Stimulated activated naive B cell treated with anti-CD40 and anti-IgM and Interleukin-4, amounts not matched to agents 10 μg/mL and 1 μg/mL and 100 μg/mL, for 72 hours (primary cell): ENCODE data around the gene NPAT.
"Not testable (repeated sequence)": the region's sequence is repeated elsewhere in the genome, so short reads cannot be mapped to it uniquely, and the experiment has no call there.

Experiments
- ATAC-seq, 2 donors: fragments of 150-1000 bp; cut with Tn5 transposase; replicated peaks; 2 replicates each; pipeline ENCODE4 v1.10.0; 2021; ENCODE audit warnings: moderate library complexity in 1 of 2
- DNase-seq: peaks from one replicate; pipeline ENCODE4 v3.0.0; 2021
- H3K27ac Mint-ChIP-seq: one replicate; pipeline ENCODE4 v1.8.0; 2022; ENCODE audit warnings: mild to moderate bottlenecking, mixed read lengths
- H3K27me3 Mint-ChIP-seq, 2 donors: one replicate each; pipeline ENCODE4 v1.8.0; 2022; ENCODE audit warnings: mixed read lengths in 2 of 2
- H3K36me3 Mint-ChIP-seq, 2 donors: one replicate each; pipeline ENCODE4 v1.8.0; 2022; ENCODE audit warnings: mixed read lengths in 2 of 2, mild to moderate bottlenecking in 1 of 2
- H3K4me1 Mint-ChIP-seq, 2 donors: one replicate each; pipeline ENCODE4 v1.8.0; 2022; ENCODE audit warnings: mixed read lengths in 2 of 2, mild to moderate bottlenecking in 1 of 2
- H3K4me3 Mint-ChIP-seq, 2 donors: one replicate each; pipeline ENCODE4 v1.8.0; 2022; ENCODE audit warnings: mild to moderate bottlenecking in 2 of 2, mixed read lengths in 2 of 2, moderate library complexity in 1 of 2
- H3K9me3 Mint-ChIP-seq, 2 donors: one replicate each; pipeline ENCODE4 v1.8.0; 2022; ENCODE audit warnings: mixed read lengths in 2 of 2, mild to moderate bottlenecking in 1 of 2

NPAT gene

DNA sequence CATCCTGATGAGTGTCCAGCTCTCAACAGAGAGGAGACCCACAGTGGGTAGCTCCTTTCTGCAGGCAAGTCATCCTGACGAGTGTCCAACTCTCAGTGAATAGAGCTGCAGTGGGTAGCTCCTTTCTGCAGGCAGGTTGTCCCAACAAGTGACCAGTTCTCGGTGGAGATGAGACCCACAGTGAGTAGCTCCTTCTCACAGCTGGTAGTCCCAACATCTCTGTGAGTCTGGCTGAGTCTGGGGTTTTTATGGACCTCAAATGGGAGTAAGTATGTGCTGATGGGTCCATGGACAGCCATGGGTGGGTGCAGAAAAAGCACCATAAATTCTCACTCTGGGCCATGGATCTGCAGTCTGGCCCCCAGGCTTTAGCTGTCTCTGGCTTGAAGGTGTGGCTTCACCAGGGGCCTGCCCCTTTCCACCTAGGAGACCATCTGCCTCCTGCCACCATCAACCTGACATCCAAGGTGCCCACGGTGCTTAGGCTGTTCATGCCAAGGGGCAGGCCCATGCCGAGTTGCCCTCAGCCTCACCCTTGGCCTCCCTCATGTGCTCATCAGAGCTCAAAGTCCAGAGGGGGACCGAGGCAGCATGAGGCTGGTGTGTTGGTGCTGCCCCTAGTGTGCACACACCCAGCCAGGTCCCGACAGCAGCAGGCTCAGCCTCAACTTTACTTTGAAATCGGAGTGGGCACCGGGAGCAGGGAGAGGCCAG, 15.3 kb downstream of the NPAT start:
- H3K9me3 Mint-ChIP-seq: peaks cover 23 to 32% of the 10 kb centered on the region in 2 donors
- H3K27me3 Mint-ChIP-seq: no peaks in the 10 kb centered on the region
- H3K4me3 Mint-ChIP-seq: no peak overlapping the region
- H3K36me3 Mint-ChIP-seq: peaks cover 76 to 94% of the 10 kb centered on the region in 2 donors
- no peak for DNase-seq
- H3K27ac Mint-ChIP-seq: no peak overlapping the region
- ATAC-seq: no peak
- H3K4me1 Mint-ChIP-seq: peaks cover 19 to 49% of the 10 kb centered on the region in 2 donors

DNA sequence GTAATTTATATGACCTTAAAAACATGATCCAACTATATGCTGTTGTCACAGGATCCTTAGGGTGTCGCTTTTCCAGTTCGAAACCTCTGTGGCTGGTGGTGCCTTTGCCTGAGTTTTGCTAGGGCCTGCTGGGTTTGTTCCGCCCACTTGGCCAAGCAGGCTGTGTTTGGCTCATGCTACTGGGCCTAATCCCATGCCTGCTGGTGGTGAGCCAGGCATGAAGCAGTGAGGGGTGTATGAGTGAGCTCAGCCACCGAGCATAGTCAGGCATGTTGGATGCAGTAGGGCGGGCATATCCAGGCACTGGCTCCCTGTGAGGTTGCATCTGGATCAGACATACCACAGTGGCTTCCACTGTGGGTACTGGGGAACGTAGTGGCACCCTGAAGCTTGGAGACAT, 16.3 kb downstream of the NPAT start:
- H3K4me3 Mint-ChIP-seq: no peak overlapping the region
- no peak for DNase-seq
- peaks cover 19 to 39% of the 10 kb centered on the region in 2 donors for H3K4me1 Mint-ChIP-seq
- peaks cover 23 to 32% of the 10 kb centered on the region in 2 donors for H3K9me3 Mint-ChIP-seq
- peak overlapping the region; percentile 75 for H3K27ac Mint-ChIP-seq
- peaks cover 70 to 85% of the 10 kb centered on the region in 2 donors for H3K36me3 Mint-ChIP-seq
- H3K27me3 Mint-ChIP-seq: no peaks in the 10 kb centered on the region
- ATAC-seq: no peak

DNA sequence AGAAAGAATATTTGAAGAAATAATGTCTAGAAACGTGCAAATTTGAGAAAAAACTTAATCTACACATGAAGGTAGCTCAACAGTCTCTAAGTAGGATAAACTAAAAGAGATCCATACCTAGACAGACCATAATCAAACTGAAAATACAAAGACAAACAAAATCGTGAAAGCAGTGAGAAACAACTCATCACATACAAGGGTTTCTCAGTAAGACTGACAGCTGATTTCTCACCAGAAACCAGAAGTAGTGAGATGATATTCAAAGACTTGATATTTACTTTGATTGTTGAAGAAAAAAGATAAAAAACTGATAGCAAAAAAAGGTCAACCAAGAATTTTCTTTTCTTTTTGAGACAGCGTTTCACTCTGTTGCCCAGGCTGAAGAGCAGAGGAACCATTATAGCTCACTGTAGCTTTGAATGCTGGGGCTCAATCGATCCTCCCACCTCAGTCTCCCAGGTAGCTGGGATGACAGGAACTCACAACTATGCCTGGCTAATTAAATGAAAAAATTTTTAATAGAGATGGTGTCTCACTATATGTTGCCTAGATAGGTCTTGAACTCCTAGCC, 17.4 kb downstream of the NPAT start:
- Mint-ChIP-seq H3K36me3 (peaks cover 60 to 76% of the 10 kb centered on the region in 2 donors), H3K4me1 (peaks cover 23 to 38% of the 10 kb centered on the region in 2 donors), H3K27me3 (no peaks in the 10 kb centered on the region), H3K4me3 (no peak overlapping the region), H3K27ac (peak overlapping the region; percentile 25), H3K9me3 (peaks cover 21 to 24% of the 10 kb centered on the region in 2 donors)
- DNase-seq (no peak), ATAC-seq (no peak)

DNA sequence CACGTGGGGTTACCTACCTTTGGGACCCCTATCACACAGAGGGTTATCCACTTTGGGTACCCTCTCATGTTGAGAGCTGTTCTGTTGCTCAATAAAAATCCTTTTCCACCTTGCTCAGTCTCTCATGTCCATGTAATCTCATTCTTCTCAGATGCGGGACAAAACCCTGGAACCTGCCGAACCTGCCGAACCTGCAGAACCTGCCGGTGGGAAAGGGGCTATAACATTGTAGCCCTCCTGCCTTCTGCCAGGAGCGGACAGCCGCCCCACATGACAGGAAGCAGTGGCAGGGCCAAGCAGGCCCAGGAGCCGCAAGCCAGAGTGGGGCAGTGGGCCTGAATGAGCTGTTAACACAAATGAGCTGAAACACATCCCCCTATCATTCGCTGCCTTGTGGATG, 18.1 kb downstream of the NPAT start:
- peaks cover 22 to 24% of the 10 kb centered on the region in 2 donors for H3K9me3 Mint-ChIP-seq

DNA sequence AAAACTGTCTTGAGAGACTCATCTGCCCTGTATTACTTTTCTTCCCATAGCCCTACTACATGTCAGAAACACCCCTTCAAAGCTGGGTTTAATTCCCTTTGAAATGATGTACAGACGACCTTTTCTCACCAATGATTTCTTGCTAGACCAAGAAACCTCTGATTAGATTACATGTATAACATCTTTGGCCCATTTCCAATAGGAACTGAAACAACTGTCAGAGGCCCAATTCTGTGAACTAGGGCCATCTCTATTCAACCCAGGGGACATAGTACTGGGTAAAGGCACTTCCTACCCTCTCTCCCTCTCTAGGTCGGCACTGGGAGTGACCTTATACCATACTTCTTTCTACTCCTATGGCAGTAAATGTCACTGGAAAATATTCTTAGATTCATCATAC, 19.4 kb downstream of the NPAT start:
- ATAC-seq (peak; percentile 36 to 58), DNase-seq (no peak)
- Mint-ChIP-seq H3K36me3 (peaks cover 64 to 80% of the 10 kb centered on the region in 2 donors), H3K27ac (peak overlapping the region; percentile 73), H3K4me1 (peaks cover 32 to 46% of the 10 kb centered on the region in 2 donors), H3K4me3 (no peak overlapping the region), H3K9me3 (peaks cover 22 to 24% of the 10 kb centered on the region in 2 donors), H3K27me3 (no peaks in the 10 kb centered on the region)

More for the DNA sequence above, 18.1 kb downstream of the NPAT start:
- Mint-ChIP-seq H3K27me3 (no peaks in the 10 kb centered on the region), H3K27ac (peak overlapping the region; percentile 31), H3K4me1 (peaks cover 29 to 39% of the 10 kb centered on the region in 2 donors), H3K36me3 (peaks cover 61 to 77% of the 10 kb centered on the region in 2 donors), H3K4me3 (no peak overlapping the region)
- DNase-seq (no peak), ATAC-seq (no peak)

DNA sequence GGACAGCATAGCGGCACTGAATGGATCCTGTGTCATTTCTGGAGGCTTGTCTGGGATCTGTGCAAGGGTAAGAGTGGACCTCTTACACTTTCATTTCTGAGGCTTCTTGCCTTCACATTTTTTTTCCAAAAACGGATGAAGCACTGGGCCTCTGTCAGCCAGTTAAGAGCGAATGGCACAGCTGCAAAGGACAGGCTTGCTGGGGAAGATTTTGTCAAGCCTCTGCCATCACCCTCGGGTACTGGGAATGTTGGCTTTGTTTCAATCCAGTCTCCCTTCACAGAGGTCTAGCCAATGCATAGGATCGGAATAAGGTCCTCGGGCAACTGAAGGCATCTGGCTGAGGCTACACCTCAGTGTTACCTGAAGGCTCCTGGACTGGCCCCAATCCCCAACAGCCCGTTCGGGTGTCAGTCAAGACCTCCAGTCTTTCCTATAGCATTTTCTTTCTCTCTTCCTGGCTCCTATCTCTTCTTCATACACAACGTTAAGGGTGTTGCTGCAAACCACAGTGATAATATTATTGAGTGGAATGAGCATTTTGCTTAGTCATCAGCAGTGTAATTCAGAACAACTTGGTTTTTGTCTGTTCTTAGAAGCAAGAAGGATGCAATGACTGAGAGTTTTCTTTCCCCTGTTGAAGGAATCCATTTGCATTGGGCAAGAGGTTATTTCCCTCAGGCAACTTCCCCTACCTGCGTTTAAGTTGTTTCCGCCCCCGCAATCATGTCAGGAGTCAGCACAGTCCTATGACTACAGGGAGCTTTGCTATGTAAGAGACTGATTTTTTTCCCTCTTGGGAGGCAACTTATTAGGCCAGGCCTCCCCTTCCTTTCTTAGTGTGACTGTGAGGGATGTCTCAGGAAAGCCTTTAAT, 22.8 kb downstream of the NPAT start:
- Mint-ChIP-seq H3K9me3 (peaks cover 11 to 18% of the 10 kb centered on the region in 2 donors), H3K27ac (peak overlapping the region; percentile 95), H3K36me3 (peaks cover 39 to 57% of the 10 kb centered on the region in 2 donors), H3K27me3 (no peaks in the 10 kb centered on the region), H3K4me3 (peak overlapping the region; percentile 43 to 54), H3K4me1 (peaks cover 32 to 51% of the 10 kb centered on the region in 2 donors)
- DNase-seq (peak; percentile 72), ATAC-seq (peak; percentile 98)

DNA sequence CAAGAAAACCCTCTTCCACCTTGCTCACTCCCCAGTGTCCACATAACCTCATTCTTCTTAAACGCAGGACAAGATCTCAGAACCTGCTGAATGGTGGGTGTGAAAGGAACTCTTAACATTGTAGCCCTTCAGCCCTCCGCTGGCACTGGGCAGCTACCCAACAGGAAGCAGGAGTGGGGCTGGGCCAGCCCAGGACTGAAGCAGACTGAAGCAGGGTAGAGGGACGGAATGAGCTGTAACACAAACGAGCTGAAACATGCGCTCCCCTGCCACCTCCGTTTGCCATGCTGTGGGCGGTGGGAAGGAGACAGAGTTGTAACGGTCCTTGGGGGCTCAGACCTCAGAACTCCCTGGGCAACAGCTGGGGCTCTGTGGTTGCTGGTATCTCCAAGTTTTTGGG, 23.6 kb downstream of the NPAT start:
- Mint-ChIP-seq H3K4me3 (peak overlapping the region in 1 of 2 donors; percentile 6), H3K4me1 (peaks cover 31 to 48% of the 10 kb centered on the region in 2 donors), H3K36me3 (peaks cover 31 to 48% of the 10 kb centered on the region in 2 donors), H3K27me3 (no peaks in the 10 kb centered on the region), H3K27ac (peak overlapping the region; percentile 76), H3K9me3 (peaks cover 9 to 10% of the 10 kb centered on the region in 2 donors)
- DNase-seq (no peak), ATAC-seq (no peak)

DNA sequence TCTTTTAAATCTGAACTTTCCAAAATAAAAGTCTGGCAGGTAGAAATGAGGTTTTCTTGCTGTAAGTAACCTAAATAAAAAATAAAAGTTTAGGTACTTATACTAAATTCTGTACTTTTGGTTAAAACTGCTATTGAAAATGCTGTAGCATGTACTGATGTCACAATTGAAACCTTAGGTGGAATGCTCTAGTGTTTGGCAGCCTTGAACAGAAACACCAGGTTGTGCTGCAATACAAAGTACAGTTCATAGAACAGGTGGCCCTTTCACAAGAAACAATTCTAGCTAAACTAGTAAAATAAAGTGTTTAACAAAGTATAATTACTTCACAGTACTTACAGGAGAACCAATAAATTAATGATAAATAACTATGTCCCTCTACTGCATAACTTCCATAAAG, 25.1 kb downstream of the NPAT start:
- Mint-ChIP-seq H3K4me1 (peaks cover 23 to 34% of the 10 kb centered on the region in 2 donors), H3K36me3 (peaks cover 19 to 33% of the 10 kb centered on the region in 2 donors), H3K4me3 (no peak overlapping the region), H3K9me3 (peaks cover 0 to 2% of the 10 kb centered on the region in 2 donors), H3K27ac (no peak overlapping the region), H3K27me3 (no peaks in the 10 kb centered on the region)
- ATAC-seq: no peak
- no peak for DNase-seq

DNA sequence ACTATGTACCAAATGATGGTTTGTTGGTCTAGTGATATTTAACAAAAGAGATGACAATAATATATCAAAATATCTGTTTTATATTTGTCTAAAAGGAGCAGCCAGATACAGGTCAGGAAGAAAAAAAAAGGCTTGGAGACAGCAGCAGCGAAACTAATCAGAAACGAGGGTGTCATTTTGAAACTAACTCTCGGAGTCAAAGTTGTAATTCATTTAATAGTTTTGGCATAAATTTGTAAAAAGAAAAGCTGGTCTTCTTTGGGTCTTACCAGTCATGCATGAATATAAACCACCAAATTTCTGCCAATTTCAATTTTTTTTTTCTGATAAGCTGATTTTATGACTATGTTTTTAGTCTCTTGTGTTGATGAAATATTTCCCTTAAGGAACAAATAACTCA, 25.5 kb downstream of the NPAT start:
- DNase-seq (no peak), ATAC-seq (no peak)
- Mint-ChIP-seq H3K27ac (no peak overlapping the region), H3K36me3 (peaks cover 18 to 32% of the 10 kb centered on the region in 2 donors), H3K27me3 (no peaks in the 10 kb centered on the region), H3K9me3 (peaks cover 0 to 2% of the 10 kb centered on the region in 2 donors), H3K4me3 (no peak overlapping the region), H3K4me1 (peaks cover 23 to 34% of the 10 kb centered on the region in 2 donors)

DNA sequence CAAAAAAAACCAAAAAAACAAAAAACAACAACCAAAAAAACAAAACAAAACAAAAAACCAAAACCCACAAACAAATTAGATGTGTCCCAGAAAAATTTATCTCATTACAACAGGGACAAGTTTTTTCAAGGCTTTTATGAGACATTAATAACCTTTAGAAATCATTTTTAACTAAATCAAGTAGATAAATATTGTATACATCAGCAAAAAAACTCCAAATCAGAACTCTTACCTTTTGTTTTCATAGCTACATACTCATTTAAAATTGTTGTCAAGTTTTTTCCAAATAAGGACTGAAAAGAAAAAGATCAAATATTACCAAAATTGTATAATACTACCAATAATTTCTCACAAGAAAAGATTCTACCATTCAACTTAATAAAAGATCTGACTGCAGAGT, 28.7 kb downstream of the NPAT start:
- H3K4me3 Mint-ChIP-seq: no peak overlapping the region
- ATAC-seq (no peak), DNase-seq (no peak)
- no peaks in the 10 kb centered on the region for H3K27me3 Mint-ChIP-seq
- no peaks in the 10 kb centered on the region for H3K9me3 Mint-ChIP-seq
- peaks cover 2 to 11% of the 10 kb centered on the region in 2 donors for H3K4me1 Mint-ChIP-seq
- H3K27ac Mint-ChIP-seq: no peak overlapping the region
- peaks cover 9 to 25% of the 10 kb centered on the region in 2 donors for H3K36me3 Mint-ChIP-seq

DNA sequence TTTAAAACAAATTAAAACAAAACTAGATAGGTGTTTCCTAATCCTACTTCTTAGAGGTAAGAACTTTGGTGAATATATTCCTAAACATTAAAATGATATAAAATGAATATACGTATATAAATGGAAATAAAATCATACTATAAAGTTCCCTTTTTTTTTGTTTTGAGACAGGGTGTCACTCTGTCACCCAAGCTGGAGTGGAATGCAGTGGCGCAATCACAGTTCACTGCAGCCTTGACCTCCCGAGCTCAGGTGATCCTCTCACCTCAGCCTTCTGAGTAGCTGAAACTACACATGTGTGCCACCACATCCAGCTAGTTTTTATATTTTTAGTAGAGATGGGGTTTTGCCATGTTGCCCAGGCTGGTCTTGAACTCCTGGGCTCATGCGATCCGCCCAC, 44.9 kb downstream of the NPAT start:
- no peak overlapping the region for H3K4me3 Mint-ChIP-seq
- ATAC-seq (no peak), DNase-seq (no peak)
- H3K4me1 Mint-ChIP-seq: peaks cover 4 to 5% of the 10 kb centered on the region in 2 donors
- H3K27ac Mint-ChIP-seq: no peak overlapping the region
- H3K36me3 Mint-ChIP-seq: peaks cover 47 to 62% of the 10 kb centered on the region in 2 donors
- no peaks in the 10 kb centered on the region for H3K9me3 Mint-ChIP-seq
- no peaks in the 10 kb centered on the region for H3K27me3 Mint-ChIP-seq

DNA sequence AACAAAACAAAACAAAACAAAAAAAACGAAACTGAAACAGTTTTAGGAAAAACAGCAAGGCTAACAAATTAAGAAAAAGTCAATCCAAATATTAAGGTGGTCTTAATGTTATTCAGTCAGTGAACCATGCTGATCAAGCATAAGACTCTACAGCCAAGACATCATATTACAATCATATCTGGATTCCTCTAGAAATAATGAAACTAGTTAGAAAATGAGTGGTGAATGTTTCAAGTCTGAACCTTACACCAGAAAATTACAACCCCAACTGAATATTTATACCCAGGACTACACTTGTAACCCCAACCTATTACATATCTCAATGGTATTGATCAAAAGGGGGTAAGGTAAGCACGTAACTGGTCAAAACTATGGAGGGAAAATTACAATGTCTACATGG, 52.3 kb downstream of the NPAT start:
- DNase-seq (no peak), ATAC-seq (no peak)
- Mint-ChIP-seq H3K27me3 (no peaks in the 10 kb centered on the region), H3K4me3 (no peak overlapping the region), H3K27ac (peak overlapping the region; percentile 80), H3K36me3 (peaks cover 35 to 62% of the 10 kb centered on the region in 2 donors), H3K9me3 (no peaks in the 10 kb centered on the region), H3K4me1 (peaks cover 4 to 7% of the 10 kb centered on the region in 2 donors)

DNA sequence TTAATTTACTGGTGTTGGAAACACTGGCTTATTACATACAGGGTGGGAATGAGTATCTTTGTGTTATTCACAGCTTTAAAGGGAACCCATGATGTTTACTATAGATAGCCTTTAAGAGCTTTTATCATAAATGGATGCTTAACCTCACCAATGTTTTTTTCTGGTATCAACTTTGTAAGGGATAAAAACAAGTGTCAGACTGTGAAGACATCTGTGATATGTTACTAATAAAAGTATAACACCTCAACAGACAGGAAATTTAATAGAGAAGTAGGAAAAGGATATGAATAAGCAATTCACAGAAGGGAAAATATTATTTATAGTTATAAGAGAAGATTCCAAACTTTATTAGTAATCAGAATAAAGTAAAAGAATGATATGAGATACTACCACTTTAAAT, 54.8 kb downstream of the NPAT start:
- peaks cover 29 to 49% of the 10 kb centered on the region in 2 donors for H3K36me3 Mint-ChIP-seq
- no peak overlapping the region for H3K4me3 Mint-ChIP-seq
- peak overlapping the region; percentile 15 for H3K27ac Mint-ChIP-seq
- DNase-seq (no peak), ATAC-seq (no peak)
- H3K4me1 Mint-ChIP-seq: peaks cover 3 to 5% of the 10 kb centered on the region in 2 donors
- H3K9me3 Mint-ChIP-seq: no peaks in the 10 kb centered on the region
- no peaks in the 10 kb centered on the region for H3K27me3 Mint-ChIP-seq

DNA sequence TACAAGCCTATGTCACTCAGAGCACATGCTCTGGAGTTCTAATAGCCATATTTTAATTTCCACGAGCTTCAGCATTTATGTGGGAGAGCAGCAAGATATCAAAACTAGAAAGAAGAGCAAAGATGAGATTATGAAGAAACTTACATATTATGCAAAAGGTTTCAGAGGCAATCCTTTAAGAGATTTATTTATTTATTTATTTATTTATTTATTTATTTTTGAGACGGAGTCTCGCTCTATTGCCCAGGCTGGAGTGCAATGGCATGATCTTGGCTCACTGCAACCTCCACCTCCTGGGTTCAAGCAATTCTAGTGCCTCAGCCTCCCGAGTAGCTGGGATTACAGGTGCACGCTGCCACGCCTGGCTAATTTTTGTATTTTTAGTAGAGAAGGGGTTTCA, 59.6 kb downstream of the NPAT start:
- peaks cover 11 to 13% of the 10 kb centered on the region in 2 donors for H3K4me1 Mint-ChIP-seq
- H3K4me3 Mint-ChIP-seq, H3K27me3 Mint-ChIP-seq, H3K27ac Mint-ChIP-seq, DNase-seq, H3K9me3 Mint-ChIP-seq, ATAC-seq: not testable (repeated sequence)
- H3K36me3 Mint-ChIP-seq: peaks cover 31 to 40% of the 10 kb centered on the region in 2 donors
